MM.1S (cell line): Measurements from ENCODE around the gene TDRD1.

Source experiments
- DNase-seq: peaks from one replicate; pipeline ENCODE4 v3.0.0-alpha.2; 2015
- H2AFZ ChIP-seq: fragments of 300-600 bp; sonication (generic); 2 replicates; pipeline ENCODE4 v1.6.0; 2016; ENCODE audit warnings: antibody characterized with exemption, low read length
- H3F3A ChIP-seq: fragments of 300-600 bp; sonication (generic); 2 replicates; pipeline ENCODE4 v1.6.1; 2016; ENCODE audit warnings: mild to moderate bottlenecking, antibody characterized with exemption, low read length, moderate library complexity, mixed read lengths; ENCODE audit not compliant: insufficient read depth
- H3K27ac ChIP-seq: fragments of 300-600 bp; sonication (generic); 2 replicates; pipeline ENCODE4 v1.5.1; 2016; ENCODE audit warnings: mild to moderate bottlenecking, low read length
- H3K27me3 ChIP-seq: fragments of 300-600 bp; sonication (generic); replicated peaks from 2 replicates; pipeline ENCODE4 v1.6.0; 2016; ENCODE audit warnings: low read length; ENCODE audit not compliant: insufficient read depth
- H3K36me3 ChIP-seq: fragments of 300-600 bp; sonication (generic); replicated peaks from 2 replicates; pipeline ENCODE4 v1.6.1; 2016; ENCODE audit warnings: mild to moderate bottlenecking, low read length, mixed read lengths; ENCODE audit not compliant: insufficient read depth
- H3K4me1 ChIP-seq: fragments of 300-600 bp; sonication (generic); 2 replicates; pipeline ENCODE4 v1.6.1; 2016; ENCODE audit warnings: low read length, mixed read lengths
- H3K4me2 ChIP-seq: fragments of 300-600 bp; sonication (generic); 2 replicates; pipeline ENCODE4 v1.6.0; 2016; ENCODE audit warnings: low read depth, low read length
- H3K4me3 ChIP-seq: fragments of 300-600 bp; sonication (generic); 2 replicates; pipeline ENCODE4 v1.5.1; 2016; ENCODE audit warnings: low read length, mixed read lengths
- H3K79me2 ChIP-seq: fragments of 300-600 bp; sonication (generic); 2 replicates; pipeline ENCODE4 v1.6.1; 2016; ENCODE audit warnings: mixed run types, low read length, mixed read lengths
- H3K9ac ChIP-seq: fragments of 300-600 bp; sonication (generic); 2 replicates; pipeline ENCODE4 v1.6.1; 2016; ENCODE audit warnings: low read length, mixed read lengths
- H3K9me2 ChIP-seq: fragments of 300-600 bp; sonication (generic); replicated peaks from 2 replicates; pipeline ENCODE4 v1.6.1; 2016; ENCODE audit warnings: mild to moderate bottlenecking, low read length, mixed read lengths; ENCODE audit not compliant: insufficient read depth
- H3K9me3 ChIP-seq: fragments of 300-600 bp; sonication (generic); replicated peaks from 2 replicates; pipeline ENCODE4 v1.6.1; 2016; ENCODE audit warnings: mild to moderate bottlenecking, low read length, mixed read lengths; ENCODE audit not compliant: insufficient read depth
- H4K20me1 ChIP-seq: fragments of 300-600 bp; sonication (generic); 2 replicates; pipeline ENCODE4 v1.6.1; 2016; ENCODE audit warnings: mild to moderate bottlenecking, low read length, moderate library complexity, mixed read lengths; ENCODE audit not compliant: insufficient read depth
- EZH2 ChIP-seq: fragments of 300-600 bp; sonication (generic); optimal IDR thresholded peaks from 2 replicates; pipeline ENCODE3; 2017; ENCODE audit warnings: low read depth, mild to moderate bottlenecking, antibody characterized with exemption, low read length, mixed read lengths
- EZH2phosphoT487 ChIP-seq: fragments of 300-600 bp; sonication (generic); IDR thresholded peaks from 2 replicates; pipeline ENCODE4 v1.6.1; 2018; ENCODE audit warnings: antibody characterized with exemption, low read length
- TF ChIP-seq, protein P1 (sequence below): fragments of 300-600 bp; sonication (generic); IDR thresholded peaks from 2 replicates; pipeline ENCODE4 v1.5.1; 2016; ENCODE audit warnings: antibody characterized with exemption, low read length, mixed read lengths

TDRD1 gene

DNA sequence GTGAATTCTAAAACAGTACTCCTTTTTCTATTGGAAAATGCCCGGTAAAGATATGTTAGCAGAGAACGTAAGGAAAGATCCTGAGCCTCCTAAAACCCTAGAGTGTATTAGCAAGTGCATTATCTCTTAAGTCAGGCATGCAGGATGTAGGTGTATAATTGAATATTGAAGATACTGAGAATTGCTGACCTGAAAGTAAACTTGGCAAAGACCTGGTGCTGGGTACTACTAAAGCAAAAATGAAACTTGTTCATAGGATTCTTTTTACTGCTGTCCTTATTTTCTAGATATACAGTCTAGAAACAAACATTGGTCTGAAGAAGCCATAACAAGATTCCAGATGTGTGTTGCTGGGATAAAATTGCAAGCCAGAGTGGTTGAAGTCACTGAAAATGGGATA, 41.1 kb downstream of the TDRD1 start:
- no peaks in the 10 kb centered on the region for H3K9me3 ChIP-seq
- peak overlapping the region; percentile 13; the same call in 1 of the 2 replicates for H3K27ac ChIP-seq
- no peak overlapping the region for H3K9ac ChIP-seq
- no peaks in the 10 kb centered on the region for H3K27me3 ChIP-seq
- DNase-seq: peak; percentile 82
- H3K9me2 ChIP-seq: no peaks in the 10 kb centered on the region
- peaks cover 10% of the 10 kb centered on the region for H3K4me1 ChIP-seq
- H3F3A ChIP-seq: peaks cover 9% of the 10 kb centered on the region
- peak overlapping the region; percentile 77; the same call in 1 of the 2 replicates for H2AFZ ChIP-seq
- H3K36me3 ChIP-seq: no peaks in the 10 kb centered on the region
- peak overlapping the region; percentile 64 for H3K4me2 ChIP-seq
- no peaks in the 10 kb centered on the region for H4K20me1 ChIP-seq
- H3K4me3 ChIP-seq: peak overlapping the region; percentile 28; the same call in 1 of the 2 replicates
- no peaks in the 10 kb centered on the region for H3K79me2 ChIP-seq
- no peak for TF ChIP-seq EZH2phosphoT487
- TF ChIP-seq, protein P1, sequence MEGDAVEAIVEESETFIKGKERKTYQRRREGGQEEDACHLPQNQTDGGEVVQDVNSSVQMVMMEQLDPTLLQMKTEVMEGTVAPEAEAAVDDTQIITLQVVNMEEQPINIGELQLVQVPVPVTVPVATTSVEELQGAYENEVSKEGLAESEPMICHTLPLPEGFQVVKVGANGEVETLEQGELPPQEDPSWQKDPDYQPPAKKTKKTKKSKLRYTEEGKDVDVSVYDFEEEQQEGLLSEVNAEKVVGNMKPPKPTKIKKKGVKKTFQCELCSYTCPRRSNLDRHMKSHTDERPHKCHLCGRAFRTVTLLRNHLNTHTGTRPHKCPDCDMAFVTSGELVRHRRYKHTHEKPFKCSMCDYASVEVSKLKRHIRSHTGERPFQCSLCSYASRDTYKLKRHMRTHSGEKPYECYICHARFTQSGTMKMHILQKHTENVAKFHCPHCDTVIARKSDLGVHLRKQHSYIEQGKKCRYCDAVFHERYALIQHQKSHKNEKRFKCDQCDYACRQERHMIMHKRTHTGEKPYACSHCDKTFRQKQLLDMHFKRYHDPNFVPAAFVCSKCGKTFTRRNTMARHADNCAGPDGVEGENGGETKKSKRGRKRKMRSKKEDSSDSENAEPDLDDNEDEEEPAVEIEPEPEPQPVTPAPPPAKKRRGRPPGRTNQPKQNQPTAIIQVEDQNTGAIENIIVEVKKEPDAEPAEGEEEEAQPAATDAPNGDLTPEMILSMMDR: no peak

DNA sequence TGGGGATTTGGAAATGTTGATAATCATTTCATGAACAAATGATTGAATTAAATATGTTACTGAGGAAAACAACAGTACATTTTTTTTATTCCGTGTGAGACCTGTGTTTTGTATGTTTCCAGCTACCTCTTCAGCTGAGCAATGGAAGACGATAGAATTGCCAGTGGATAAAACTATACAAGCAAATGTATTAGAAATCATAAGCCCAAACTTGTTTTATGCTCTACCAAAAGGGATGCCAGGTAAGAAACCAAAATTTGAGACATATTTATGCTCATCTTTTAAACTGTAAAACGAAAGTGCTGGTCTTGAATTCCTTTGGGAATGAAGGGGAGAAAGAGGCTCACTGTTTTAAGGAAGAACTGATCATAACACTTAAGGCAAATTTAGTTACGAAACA, 42.1 kb downstream of the TDRD1 start:
- Histone ChIP-seq H3K4me3 (no peak overlapping the region), H2AFZ (no peak overlapping the region), H3K27ac (no peak overlapping the region), H3K9me2 (no peaks in the 10 kb centered on the region), H3K9me3 (no peaks in the 10 kb centered on the region), H3K27me3 (no peaks in the 10 kb centered on the region), H3F3A (peaks cover 9% of the 10 kb centered on the region), H3K79me2 (no peaks in the 10 kb centered on the region), H3K4me1 (peaks cover 10% of the 10 kb centered on the region), H3K36me3 (no peaks in the 10 kb centered on the region), H4K20me1 (no peaks in the 10 kb centered on the region), H3K9ac (no peak overlapping the region), H3K4me2 (no peak overlapping the region)
- TF ChIP-seq EZH2 (no peak), EZH2phosphoT487 (no peak)
- TF ChIP-seq, protein P1: no peak
- no peak for DNase-seq

DNA sequence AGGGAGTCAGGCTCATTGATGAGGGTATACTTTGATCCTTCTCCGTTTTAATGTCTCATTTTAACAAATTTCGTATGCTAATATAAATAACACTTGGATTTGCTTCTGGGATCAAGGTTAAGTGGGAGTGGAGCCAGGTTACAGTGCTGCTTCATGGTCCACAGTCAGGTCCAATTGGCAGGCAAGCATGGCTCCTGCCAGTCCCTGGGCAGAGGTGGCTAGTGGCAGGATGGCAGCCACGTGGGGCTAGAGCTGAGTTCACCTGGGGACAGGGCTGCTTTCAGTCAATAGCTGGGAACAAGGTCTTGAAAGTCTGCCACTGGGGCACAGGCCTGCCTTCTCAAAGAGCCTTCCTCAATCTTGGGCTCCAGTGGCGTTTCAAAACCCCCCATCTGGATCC, 43.9 kb downstream of the TDRD1 start:
- DNase-seq: no peak
- H3K9me2 ChIP-seq: no peaks in the 10 kb centered on the region
- no peaks in the 10 kb centered on the region for H3K79me2 ChIP-seq
- H3F3A ChIP-seq: peaks cover 9% of the 10 kb centered on the region
- no peak overlapping the region for H3K4me2 ChIP-seq
- TF ChIP-seq EZH2 (no peak), EZH2phosphoT487 (no peak)
- TF ChIP-seq, protein P1: no peak
- no peak overlapping the region for H2AFZ ChIP-seq
- H3K9ac ChIP-seq: no peak overlapping the region
- H4K20me1 ChIP-seq: no peaks in the 10 kb centered on the region
- no peaks in the 10 kb centered on the region for H3K36me3 ChIP-seq
- H3K4me1 ChIP-seq: peaks cover 10% of the 10 kb centered on the region
- no peaks in the 10 kb centered on the region for H3K9me3 ChIP-seq
- H3K27ac ChIP-seq: no peak overlapping the region
- H3K27me3 ChIP-seq: no peaks in the 10 kb centered on the region
- H3K4me3 ChIP-seq: no peak overlapping the region
